ENCODE measurements around the gene TLR1.
"Not testable (repeated sequence)": the region's sequence is repeated elsewhere in the genome, so short reads cannot be mapped to it uniquely, and the experiment has no call there.

TLR1 gene

GRCh38 chr4:38806251-38806650 is 1.7 kb upstream of the TLR1 start:
- not testable (repeated sequence) for DNase-seq

- no peak for DNase-seq
Measured at GRCh38 chr4:38805530-38806145, 1.0 kb upstream of the TLR1 start.

- DNase-seq = no peak
Measured at GRCh38 chr4:38803833-38804653, 548 bp downstream of the TLR1 start.

- DNase-seq = no peak
Measured at GRCh38 chr4:38802561-38803355, 1.8 kb downstream of the TLR1 start.

GRCh38 chr4:38800961-38801450 is 3.6 kb downstream of the TLR1 start:
- DNase-seq = no peak

GRCh38 chr4:38800366-38800765 is 4.2 kb downstream of the TLR1 start:
- no peak for DNase-seq

- no peak for DNase-seq
Measured at GRCh38 chr4:38795087-38795486, 9.5 kb downstream of the TLR1 start.

- no peak for DNase-seq
Measured at GRCh38 chr4:38794051-38794450, 10.5 kb downstream of the TLR1 start.

- DNase-seq = no peak
Measured at GRCh38 chr4:38791010-38791409, 13.6 kb downstream of the TLR1 start.

GRCh38 chr4:38788317-38788716 is 16.3 kb downstream of the TLR1 start:
- no peak for DNase-seq

- no peak for DNase-seq
Measured at GRCh38 chr4:38787693-38788092, 16.9 kb downstream of the TLR1 start.

GRCh38 chr4:38785901-38786402 is 18.6 kb downstream of the TLR1 start:
- DNase-seq = no peak

GRCh38 chr4:38785041-38785790 is 19.4 kb downstream of the TLR1 start:
- no peak for DNase-seq

- no peak for DNase-seq
Measured at GRCh38 chr4:38784141-38784540, 20.4 kb downstream of the TLR1 start.

GRCh38 chr4:38783109-38783460 is 21.5 kb downstream of the TLR1 start:
- DNase-seq = no peak

GRCh38 chr4:38782452-38783108 is 22.0 kb downstream of the TLR1 start, which contains the start of gene TLR10:
TSS of gene TLR10 (minus strand) at chr4:38782990. CDS start at chr4:38775590, 7,400 bp downstream.
- DNase-seq = peak; percentile 53

- DNase-seq = no peak
Measured at GRCh38 chr4:38781854-38782261, 22.7 kb downstream of the TLR1 start.

- no peak for DNase-seq
Measured at GRCh38 chr4:38780833-38781484, 23.6 kb downstream of the TLR1 start.

GRCh38 chr4:38779790-38780189 is 24.8 kb downstream of the TLR1 start:
- DNase-seq = no peak

GRCh38 chr4:38777925-38778324 is 26.7 kb downstream of the TLR1 start:
- not testable (repeated sequence) for DNase-seq

GRCh38 chr4:38775326-38775725 is 29.3 kb downstream of the TLR1 start:
- no peak for DNase-seq

Measured in NCI-H1092 (cell line).